ENCODE measurements around the gene MAD2L1. TPM values are rescaled to one million over a fixed set of nuclear protein-coding genes. Genes with fewer than 3 reads are reported as not detected.

The MAD2L1 gene
- total RNA-seq, 1 donor from 2014 or later: 9.0 TPM

- no peak for FAIRE-seq
Measured at GRCh38 chr4:120034913-120035312, 31.7 kb downstream of the MAD2L1 start.

GRCh38 chr4:120026853-120027252, 39.8 kb downstream of the MAD2L1 start:
- Histone ChIP-seq H2AFZ (ENCODE audit: low read depth, low read length) (no peak overlapping the region), H3K36me3 (ENCODE audit: insufficient read depth, low read length) (no peaks in the 10 kb centered on the region), H3K4me1 (ENCODE audit: insufficient read depth, low read length) (no peaks in the 10 kb centered on the region), H4K20me1 (ENCODE audit: insufficient read depth, low read length) (no peaks in the 10 kb centered on the region), H3K9me3 (ENCODE audit: insufficient read depth, low read depth, low read length) (no peaks in the 10 kb centered on the region), H3K27ac (ENCODE audit: low read depth, low read length) (no peak overlapping the region), H3K27me3 (ENCODE audit: insufficient read depth, low read length) (no peaks in the 10 kb centered on the region), H3K4me3 (ENCODE audit: insufficient read depth, low read depth, low read length) (no peak overlapping the region), H3K79me2 (ENCODE audit: insufficient read depth, low read length) (no peaks in the 10 kb centered on the region), H3K4me2 (ENCODE audit: low read length) (no peak overlapping the region), H3K9ac (ENCODE audit: low read length) (no peak overlapping the region)
- FAIRE-seq: no peak
- Mint-ChIP-seq H3K36me3 (ENCODE audit: low read depth, unreplicated experiment) (no peaks in the 10 kb centered on the region), H3K4me3 (ENCODE audit: unreplicated experiment) (no peak overlapping the region), H3K4me1 (ENCODE audit: low read depth, unreplicated experiment) (no peaks in the 10 kb centered on the region), H3K27me3 (ENCODE audit: low read depth, unreplicated experiment) (no peaks in the 10 kb centered on the region), H3K27ac (ENCODE audit: unreplicated experiment) (no peak overlapping the region), H3K9me3 (ENCODE audit: unreplicated experiment) (no peaks in the 10 kb centered on the region)
- DNase-seq (ENCODE audit: low read depth): no peak
- no peak for TF ChIP-seq CTCF (IDR thresholded peaks at IDR 0.05; ENCODE audit: insufficient read depth, low read depth, low read length)
- no peak for TF ChIP-seq EZH2 (IDR thresholded peaks at IDR 0.05; ENCODE audit: insufficient read depth, low read length)

More at GRCh38 chr4:120034913-120035312, 31.7 kb downstream of the MAD2L1 start:
- Histone ChIP-seq H2AFZ (ENCODE audit: low read depth, low read length) (no peak overlapping the region), H3K79me2 (ENCODE audit: insufficient read depth, low read length) (no peaks in the 10 kb centered on the region), H3K4me3 (ENCODE audit: insufficient read depth, low read depth, low read length) (no peak overlapping the region), H3K27me3 (ENCODE audit: insufficient read depth, low read length) (no peaks in the 10 kb centered on the region), H3K36me3 (ENCODE audit: insufficient read depth, low read length) (no peaks in the 10 kb centered on the region), H4K20me1 (ENCODE audit: insufficient read depth, low read length) (no peaks in the 10 kb centered on the region), H3K9ac (ENCODE audit: low read length) (no peak overlapping the region), H3K4me1 (ENCODE audit: insufficient read depth, low read length) (no peaks in the 10 kb centered on the region), H3K27ac (ENCODE audit: low read depth, low read length) (no peak overlapping the region), H3K4me2 (ENCODE audit: low read length) (no peak overlapping the region), H3K9me3 (ENCODE audit: insufficient read depth, low read depth, low read length) (no peaks in the 10 kb centered on the region)
- Mint-ChIP-seq H3K27me3 (ENCODE audit: low read depth, unreplicated experiment) (no peaks in the 10 kb centered on the region), H3K27ac (ENCODE audit: unreplicated experiment) (no peak overlapping the region), H3K36me3 (ENCODE audit: low read depth, unreplicated experiment) (no peaks in the 10 kb centered on the region), H3K9me3 (ENCODE audit: unreplicated experiment) (no peaks in the 10 kb centered on the region), H3K4me1 (ENCODE audit: low read depth, unreplicated experiment) (no peaks in the 10 kb centered on the region), H3K4me3 (ENCODE audit: unreplicated experiment) (no peak overlapping the region)
- no peak for DNase-seq (ENCODE audit: low read depth)
- TF ChIP-seq CTCF (IDR thresholded peaks at IDR 0.05; ENCODE audit: insufficient read depth, low read depth, low read length): no peak
- TF ChIP-seq EZH2 (IDR thresholded peaks at IDR 0.05; ENCODE audit: insufficient read depth, low read length): no peak

- no peaks in the 10 kb centered on the region for H3K79me2 ChIP-seq (ENCODE audit: insufficient read depth, low read length)
- Mint-ChIP-seq H3K36me3 (ENCODE audit: low read depth, unreplicated experiment) (no peaks in the 10 kb centered on the region), H3K4me3 (ENCODE audit: unreplicated experiment) (no peak overlapping the region), H3K27ac (ENCODE audit: unreplicated experiment) (no peak overlapping the region), H3K4me1 (ENCODE audit: low read depth, unreplicated experiment) (no peaks in the 10 kb centered on the region), H3K27me3 (ENCODE audit: low read depth, unreplicated experiment) (no peaks in the 10 kb centered on the region), H3K9me3 (ENCODE audit: unreplicated experiment) (no peaks in the 10 kb centered on the region)
- H3K9me3 ChIP-seq (ENCODE audit: insufficient read depth, low read depth, low read length): no peaks in the 10 kb centered on the region
- no peak overlapping the region for H3K27ac ChIP-seq (ENCODE audit: low read depth, low read length)
- DNase-seq (ENCODE audit: low read depth) (no peak), FAIRE-seq (no peak)
- H3K4me1 ChIP-seq (ENCODE audit: insufficient read depth, low read length): no peaks in the 10 kb centered on the region
- no peaks in the 10 kb centered on the region for H3K27me3 ChIP-seq (ENCODE audit: insufficient read depth, low read length)
- H4K20me1 ChIP-seq (ENCODE audit: insufficient read depth, low read length): no peaks in the 10 kb centered on the region
- H3K36me3 ChIP-seq (ENCODE audit: insufficient read depth, low read length): no peaks in the 10 kb centered on the region
- H3K4me2 ChIP-seq (ENCODE audit: low read length): no peak overlapping the region
- no peak overlapping the region for H3K9ac ChIP-seq (ENCODE audit: low read length)
- no peak overlapping the region for H2AFZ ChIP-seq (ENCODE audit: low read depth, low read length)
- no peak overlapping the region for H3K4me3 ChIP-seq (ENCODE audit: insufficient read depth, low read depth, low read length)
- TF ChIP-seq CTCF (IDR thresholded peaks at IDR 0.05; ENCODE audit: insufficient read depth, low read depth, low read length) (no peak), EZH2 (IDR thresholded peaks at IDR 0.05; ENCODE audit: insufficient read depth, low read length) (no peak)
Measured at GRCh38 chr4:120025516-120025915, 41.1 kb downstream of the MAD2L1 start.
